Neural cell (in vitro differentiated cells): ENCODE data around the gene DENND6A. TPM values are rescaled to one million over a fixed set of nuclear protein-coding genes. Genes with fewer than 3 reads are reported as not detected.

Experiments used
- H2AFZ ChIP-seq: fragments of 200-600, 300-800 bp; sonication (generic), shearing (Covaris generic); 2 replicates; pipeline ENCODE4 v1.6.0; 2014; ENCODE audit warnings: low read depth, mild to moderate bottlenecking, antibody characterized with exemption, low read length, moderate library complexity
- H3F3A ChIP-seq: fragments of 200-600 bp; shearing (Covaris generic); 2 replicates; pipeline ENCODE4 v1.6.1; 2016; ENCODE audit warnings: mild to moderate bottlenecking, moderate library complexity, mixed read lengths, antibody characterized with exemption, low read length; ENCODE audit not compliant: insufficient read depth, poor library complexity, severe bottlenecking
- H3K27ac ChIP-seq: fragments of 200-600, 300-800 bp; sonication (generic), shearing (Covaris generic); 2 replicates; pipeline ENCODE4 v1.5.1; 2014; ENCODE audit warnings: mild to moderate bottlenecking, low read length, moderate library complexity
- H3K27me3 ChIP-seq: fragments of 300-800, 200-600 bp; sonication (generic), shearing (Covaris generic); 2 replicates; pipeline ENCODE4 v1.6.0; 2014; ENCODE audit warnings: mild to moderate bottlenecking, low read depth, low read length, moderate library complexity; ENCODE audit not compliant: insufficient read depth
- H3K36me3 ChIP-seq: fragments of 300-800, 200-600 bp; sonication (generic), shearing (Covaris generic); 2 replicates; pipeline ENCODE4 v1.5.1; 2014; ENCODE audit warnings: mild to moderate bottlenecking, antibody characterized with exemption, low read length, moderate library complexity; ENCODE audit not compliant: insufficient read depth
- H3K4me2 ChIP-seq: fragments of 300-800, 200-600 bp; sonication (generic), shearing (Covaris generic); 2 replicates; pipeline ENCODE4 v1.6.0; 2014; ENCODE audit warnings: mild to moderate bottlenecking, low read length
- H3K4me3 ChIP-seq: fragments of 300-800, 200-600 bp; sonication (generic), shearing (Covaris generic); 2 replicates; pipeline ENCODE4 v1.5.1; 2014; ENCODE audit warnings: mild to moderate bottlenecking, low read length, moderate library complexity
- H3K79me2 ChIP-seq: fragments of 200-600 bp; shearing (Covaris generic); replicated peaks from 2 replicates; pipeline ENCODE4 v1.6.0; 2014; ENCODE audit warnings: mild to moderate bottlenecking, low read length, moderate library complexity; ENCODE audit not compliant: insufficient read depth
- H3K9ac ChIP-seq: fragments of 300-800, 200-600 bp; sonication (generic), shearing (Covaris generic); 2 replicates; pipeline ENCODE4 v1.6.1; 2016; ENCODE audit warnings: mild to moderate bottlenecking, low read length, mixed read lengths
- H3K9me2 ChIP-seq: fragments of 200-600 bp; shearing (Covaris generic); 2 replicates; pipeline ENCODE4 v1.6.1; 2016; ENCODE audit warnings: mild to moderate bottlenecking, low read length, mixed read lengths; ENCODE audit not compliant: insufficient read depth
- H3K9me3 ChIP-seq: fragments of 200-600, 300-800 bp; sonication (generic), shearing (Covaris generic); 2 replicates; pipeline ENCODE4 v1.6.1; 2016; ENCODE audit warnings: mild to moderate bottlenecking, mixed run types, low read length, moderate library complexity, mixed read lengths
- H4K20me1 ChIP-seq: fragments of 200-600 bp; shearing (Covaris generic); 2 replicates; pipeline ENCODE4 v1.6.1; 2016; ENCODE audit warnings: mild to moderate bottlenecking, mixed run types; ENCODE audit not compliant: insufficient read depth
- CTCF ChIP-seq: fragments of 450-650 bp; IDR thresholded peaks from 2 replicates; pipeline ENCODE4 v1.5.1; 2014; ENCODE audit warnings: antibody characterized with exemption, mild to moderate bottlenecking, moderate library complexity; ENCODE audit not compliant: poor library complexity, severe bottlenecking
- EP300 ChIP-seq: fragments of 450-650 bp; conservative IDR thresholded peaks from 2 replicates; pipeline ENCODE4 v1.6.1; 2014; ENCODE audit warnings: antibody characterized with exemption, mild to moderate bottlenecking, moderate library complexity; ENCODE audit not compliant: poor library complexity, severe bottlenecking
- EZH2 ChIP-seq: fragments of 200-600, 300-800 bp; shearing (Covaris generic), sonication (generic); IDR thresholded peaks from 2 replicates; pipeline ENCODE4 v1.6.1; 2014; ENCODE audit warnings: antibody characterized with exemption, low read length, borderline replicate concordance, mild to moderate bottlenecking; ENCODE audit not compliant: insufficient read depth, poor library complexity, severe bottlenecking
- MXI1 ChIP-seq: fragments of 450-650 bp; conservative IDR thresholded peaks from 2 replicates; pipeline ENCODE4 v1.6.1; 2014; ENCODE audit warnings: antibody characterized with exemption, mild to moderate bottlenecking; ENCODE audit not compliant: poor library complexity, severe bottlenecking
- POLR2AphosphoS5 ChIP-seq: IDR thresholded peaks from 2 replicates; pipeline ENCODE4 v1.6.1; 2012
- RAD21 ChIP-seq: fragments of 450-650 bp; conservative IDR thresholded peaks from 2 replicates; pipeline ENCODE4 v1.6.1; 2014; ENCODE audit warnings: antibody characterized with exemption, mild to moderate bottlenecking, moderate library complexity
- SMC3 ChIP-seq: fragments of 450-650 bp; conservative IDR thresholded peaks from 2 replicates; pipeline ENCODE4 v1.6.1; 2014; ENCODE audit warnings: antibody characterized with exemption, mild to moderate bottlenecking, moderate library complexity; ENCODE audit not compliant: poor library complexity
- TAF1 ChIP-seq: IDR thresholded peaks from 2 replicates; pipeline ENCODE4 v1.6.1; 2012; ENCODE audit warnings: low read depth
- polyA minus RNA-seq: library from RNA; depleted of rRNA, polyadenylated mRNA; stranded (reverse); fragments of >200 nt; gene quantifications from 2 replicates; pipeline ENCODE4 v1.2.3, GENCODE V29; 2014
- polyA plus RNA-seq: library from polyadenylated mRNA; depleted of rRNA; stranded (reverse); fragments of >200 nt; gene quantifications from 2 replicates; pipeline ENCODE4 v1.2.3, GENCODE V29; 2014
- TF ChIP-seq, protein P1 (sequence below): IDR thresholded peaks from 2 replicates; pipeline ENCODE4 v1.6.1; 2012; ENCODE audit warnings: borderline replicate concordance

DENND6A gene, protein sequence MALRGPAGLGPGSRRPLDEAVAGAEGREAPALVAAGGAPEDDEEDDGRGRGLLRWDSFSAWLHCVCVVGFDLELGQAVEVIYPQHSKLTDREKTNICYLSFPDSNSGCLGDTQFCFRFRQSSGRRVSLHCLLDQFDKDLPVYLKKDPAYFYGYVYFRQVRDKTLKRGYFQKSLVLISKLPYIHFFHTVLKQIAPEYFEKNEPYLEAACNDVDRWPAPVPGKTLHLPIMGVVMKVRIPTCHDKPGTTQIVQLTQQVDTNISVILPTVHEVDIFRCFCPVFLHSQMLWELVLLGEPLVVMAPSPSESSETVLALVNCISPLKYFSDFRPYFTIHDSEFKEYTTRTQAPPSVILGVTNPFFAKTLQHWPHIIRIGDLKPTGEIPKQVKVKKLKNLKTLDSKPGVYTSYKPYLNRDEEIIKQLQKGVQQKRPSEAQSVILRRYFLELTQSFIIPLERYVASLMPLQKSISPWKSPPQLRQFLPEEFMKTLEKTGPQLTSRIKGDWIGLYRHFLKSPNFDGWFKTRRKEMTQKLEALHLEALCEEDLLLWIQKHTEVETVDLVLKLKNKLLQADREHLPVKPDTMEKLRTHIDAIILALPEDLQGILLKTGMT
- polyA plus RNA-seq = 24.0 and 25.4 TPM in 2 replicates
- 43.1 and 46.3 TPM in 2 replicates for polyA minus RNA-seq

- Histone ChIP-seq H3K9ac (peak within 1 kb of the TSS; percentile 86), H3K9me2 (no peaks in the 10 kb centered on the region), H3K27ac (peak within 1 kb of the TSS; percentile 76), H3F3A (no peaks in the 10 kb centered on the region), H3K9me3 (no peaks in the 10 kb centered on the region), H3K4me3 (peak within 1 kb of the TSS; percentile 93), H3K36me3 (no peaks in the 10 kb centered on the region), H2AFZ (peak within 1 kb of the TSS; percentile 83), H4K20me1 (no peaks in the 10 kb centered on the region), H3K79me2 (peaks cover 38% of the 10 kb centered on the region), H3K4me2 (peak within 1 kb of the TSS; percentile 70), H3K27me3 (no peaks in the 10 kb centered on the region)
- peak; percentile 49 for TF ChIP-seq EP300
- TF ChIP-seq, protein P1, sequence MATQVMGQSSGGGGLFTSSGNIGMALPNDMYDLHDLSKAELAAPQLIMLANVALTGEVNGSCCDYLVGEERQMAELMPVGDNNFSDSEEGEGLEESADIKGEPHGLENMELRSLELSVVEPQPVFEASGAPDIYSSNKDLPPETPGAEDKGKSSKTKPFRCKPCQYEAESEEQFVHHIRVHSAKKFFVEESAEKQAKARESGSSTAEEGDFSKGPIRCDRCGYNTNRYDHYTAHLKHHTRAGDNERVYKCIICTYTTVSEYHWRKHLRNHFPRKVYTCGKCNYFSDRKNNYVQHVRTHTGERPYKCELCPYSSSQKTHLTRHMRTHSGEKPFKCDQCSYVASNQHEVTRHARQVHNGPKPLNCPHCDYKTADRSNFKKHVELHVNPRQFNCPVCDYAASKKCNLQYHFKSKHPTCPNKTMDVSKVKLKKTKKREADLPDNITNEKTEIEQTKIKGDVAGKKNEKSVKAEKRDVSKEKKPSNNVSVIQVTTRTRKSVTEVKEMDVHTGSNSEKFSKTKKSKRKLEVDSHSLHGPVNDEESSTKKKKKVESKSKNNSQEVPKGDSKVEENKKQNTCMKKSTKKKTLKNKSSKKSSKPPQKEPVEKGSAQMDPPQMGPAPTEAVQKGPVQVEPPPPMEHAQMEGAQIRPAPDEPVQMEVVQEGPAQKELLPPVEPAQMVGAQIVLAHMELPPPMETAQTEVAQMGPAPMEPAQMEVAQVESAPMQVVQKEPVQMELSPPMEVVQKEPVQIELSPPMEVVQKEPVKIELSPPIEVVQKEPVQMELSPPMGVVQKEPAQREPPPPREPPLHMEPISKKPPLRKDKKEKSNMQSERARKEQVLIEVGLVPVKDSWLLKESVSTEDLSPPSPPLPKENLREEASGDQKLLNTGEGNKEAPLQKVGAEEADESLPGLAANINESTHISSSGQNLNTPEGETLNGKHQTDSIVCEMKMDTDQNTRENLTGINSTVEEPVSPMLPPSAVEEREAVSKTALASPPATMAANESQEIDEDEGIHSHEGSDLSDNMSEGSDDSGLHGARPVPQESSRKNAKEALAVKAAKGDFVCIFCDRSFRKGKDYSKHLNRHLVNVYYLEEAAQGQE = peak; percentile 48
- no peak for TF ChIP-seq RAD21
- peak; percentile 31 for TF ChIP-seq CTCF
- peak; percentile 36 for TF ChIP-seq SMC3
- peak; percentile 85 for TF ChIP-seq MXI1
- peak; percentile 95 for TF ChIP-seq POLR2AphosphoS5
- TF ChIP-seq TAF1 = peak; percentile 30
- TF ChIP-seq EZH2 = no peak
Observed at GRCh38 chr3:57692396-57693147, at the start of gene DENND6A. DENND6A (minus strand) TSS chr3:57693077; CDS start chr3:57693018, 59 bp downstream.

DNA sequence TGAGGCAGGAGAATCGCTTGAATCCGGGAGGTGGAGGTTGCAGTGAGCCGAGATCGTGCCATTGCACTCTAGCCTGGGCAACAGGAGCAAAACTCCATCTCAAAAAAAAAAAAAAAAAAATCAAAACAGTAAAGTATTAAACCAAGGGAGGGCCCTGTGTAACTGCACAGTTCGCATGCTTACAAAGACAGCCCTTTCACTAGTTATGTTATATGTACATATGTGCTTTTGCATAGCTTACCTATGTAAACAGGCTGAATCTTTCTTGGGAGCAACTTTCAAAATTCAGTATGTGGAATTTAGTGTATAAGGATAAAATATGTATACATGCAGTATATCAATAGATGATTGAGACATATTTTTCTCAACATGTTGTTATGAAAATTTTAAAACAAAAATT lies 47.1 kb upstream of the DENND6A start:
- no peaks in the 10 kb centered on the region for H3K9me2 ChIP-seq
- H3K9ac ChIP-seq = no peak overlapping the region
- H3K27ac ChIP-seq = no peak overlapping the region
- H2AFZ ChIP-seq = no peak overlapping the region
- H3K4me3 ChIP-seq = no peak overlapping the region
- no peaks in the 10 kb centered on the region for H3K27me3 ChIP-seq
- H3K36me3 ChIP-seq = no peaks in the 10 kb centered on the region
- no peaks in the 10 kb centered on the region for H4K20me1 ChIP-seq
- H3K4me2 ChIP-seq = no peak overlapping the region
- no peaks in the 10 kb centered on the region for H3K9me3 ChIP-seq
- no peaks in the 10 kb centered on the region for H3K79me2 ChIP-seq
- H3F3A ChIP-seq = no peaks in the 10 kb centered on the region
- TF ChIP-seq, protein P1 = no peak
- TF ChIP-seq EP300 = no peak
- TF ChIP-seq POLR2AphosphoS5 = no peak
- no peak for TF ChIP-seq EZH2
- no peak for TF ChIP-seq CTCF
- no peak for TF ChIP-seq SMC3
